Ovary (tissue), 3 donors: ENCODE data around the gene GRIFIN.

Experiments
- CTCF ChIP-seq, 3 donors: fragments of 450-650 bp in 2 of 3; fragments of 200-600 bp in 1 of 3; IDR thresholded peaks; one replicate each; pipeline versions ENCODE4 v1.5.1 to v1.8.0; 2016 to 2022; ENCODE audit warnings: antibody characterized with exemption in 3 of 3, mild to moderate bottlenecking in 1 of 3
- EP300 ChIP-seq: sonication (generic); formaldehyde crosslinking; IDR thresholded peaks from one replicate; pipeline ENCODE4 v1.6.1; 2017; ENCODE audit warnings: antibody characterized with exemption
- POLR2A ChIP-seq: fragments of 450-650 bp; IDR thresholded peaks from one replicate; pipeline ENCODE4 v1.6.1; 2017; ENCODE audit warnings: antibody characterized with exemption, mild to moderate bottlenecking, moderate library complexity
- donor health status: DM: no; HTN: no; CAD: no.

GRCh38 chr7:2517026-2517425 is 40.8 kb upstream of the GRIFIN start:
- TF ChIP-seq CTCF (IDR thresholded peaks at IDR 0.05) (no peak), POLR2A (no peak), EP300 (no peak)
